ENCODE measurements around the gene PRPF40A.
"Not testable (repeated sequence)": the region's sequence is repeated elsewhere in the genome, so short reads cannot be mapped to it uniquely, and the experiment has no call there.

Gene PRPF40A

DNA sequence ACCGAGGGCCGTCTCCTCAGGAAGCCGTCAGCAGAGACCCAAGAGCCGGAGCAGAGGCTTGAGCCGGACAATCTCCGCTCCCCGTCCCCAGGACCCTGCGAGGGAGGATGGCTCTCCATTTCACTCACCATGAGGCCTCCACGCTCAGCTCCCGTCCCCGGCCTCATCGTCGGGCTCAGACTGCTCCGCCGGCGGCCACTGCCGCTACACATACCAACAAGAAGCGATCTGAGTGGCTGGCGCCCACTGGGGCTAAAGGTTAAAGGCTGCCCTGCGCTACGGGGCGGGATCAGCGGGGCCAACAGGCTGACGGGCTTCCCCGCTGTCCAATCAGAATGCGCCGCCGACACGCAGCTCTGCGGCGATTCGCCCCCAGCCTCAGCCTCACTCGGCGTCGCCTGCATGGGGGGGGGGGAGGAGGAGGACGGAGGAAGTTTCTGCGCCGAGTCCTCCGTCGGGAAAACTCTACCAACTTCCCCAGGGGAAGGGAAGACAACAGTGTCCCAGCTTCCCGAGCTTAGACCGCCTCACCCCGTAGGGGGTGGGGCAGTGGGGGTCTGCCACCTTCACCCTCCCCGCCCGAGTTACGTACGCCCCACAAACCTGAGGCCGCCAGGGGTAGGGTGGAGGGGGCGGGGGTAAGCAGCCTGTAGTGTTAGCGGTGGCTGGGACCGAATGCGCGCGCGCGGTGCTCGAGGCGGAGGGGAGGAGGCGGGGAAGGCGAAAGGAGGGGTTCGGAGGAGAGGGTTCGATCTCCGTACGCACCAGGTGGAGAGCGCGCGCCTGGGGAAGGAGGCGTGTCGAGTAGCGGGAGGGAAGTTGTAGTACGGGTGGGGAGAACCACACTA, at the start of gene PRPF40A:
Gene PRPF40A (minus strand): TSS at position 234 of the 848 bp plus-strand sequence. CDS start 22 bp downstream, at position 212.
- DNase-seq = peak; percentile 99

DNA sequence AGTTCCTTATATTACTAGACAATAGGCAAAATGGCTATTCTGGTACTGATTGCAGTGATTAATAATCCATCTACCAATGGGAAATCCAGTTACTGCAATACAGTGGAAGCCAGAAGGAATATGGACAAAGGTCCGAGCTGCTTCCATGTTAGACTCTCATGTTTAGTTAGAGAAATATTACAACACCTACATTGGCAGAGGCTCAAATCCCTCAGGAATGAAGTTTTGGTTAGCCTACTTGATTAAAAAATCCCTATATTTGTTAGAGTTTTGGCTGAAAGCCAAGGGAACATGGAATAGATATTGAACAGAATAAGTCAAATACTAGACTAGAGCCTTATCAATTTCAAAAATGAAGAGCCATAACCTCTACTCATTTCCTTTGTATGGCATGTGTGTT, 49.7 kb upstream of the PRPF40A start:
- DNase-seq = no peak

DNA sequence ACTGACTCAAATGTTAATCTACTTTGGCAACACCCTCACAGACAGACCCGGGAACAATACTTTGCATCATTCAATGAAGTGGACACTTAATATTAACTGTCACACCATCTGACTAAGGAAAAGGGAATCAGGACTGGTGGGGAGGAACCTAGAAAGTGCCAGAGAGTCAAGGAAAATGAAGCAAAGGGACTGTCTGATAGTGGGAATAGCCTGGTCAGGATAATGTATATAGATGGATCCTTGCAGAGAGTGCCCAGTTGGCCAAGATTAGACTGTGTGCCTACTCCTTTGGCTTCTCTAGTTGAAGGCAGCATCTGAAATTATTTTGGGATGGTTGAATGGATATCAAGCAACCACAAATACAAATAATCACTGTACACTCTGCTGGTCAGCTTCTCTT, 46.4 kb upstream of the PRPF40A start:
- no peak for DNase-seq

DNA sequence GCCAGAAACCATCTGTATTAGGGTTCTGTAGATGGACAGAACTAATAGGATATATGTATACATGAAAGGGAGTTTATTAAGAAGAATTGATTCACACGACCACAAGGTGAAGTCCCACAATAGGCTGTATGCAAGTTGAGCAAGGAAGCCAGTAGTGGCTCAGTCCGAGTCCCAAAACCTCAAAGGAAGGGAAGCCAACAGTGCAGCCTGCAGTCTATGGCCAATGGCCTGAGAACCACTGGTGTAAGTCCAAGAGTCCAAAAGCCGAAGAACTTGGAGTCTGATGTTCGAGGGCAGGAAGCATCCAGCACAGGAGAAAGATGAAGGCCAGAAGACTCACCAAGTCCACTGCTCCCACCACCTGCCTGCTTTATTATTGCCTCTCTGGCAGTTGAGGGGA, 45.9 kb upstream of the PRPF40A start:
- not testable (repeated sequence) for DNase-seq

DNA sequence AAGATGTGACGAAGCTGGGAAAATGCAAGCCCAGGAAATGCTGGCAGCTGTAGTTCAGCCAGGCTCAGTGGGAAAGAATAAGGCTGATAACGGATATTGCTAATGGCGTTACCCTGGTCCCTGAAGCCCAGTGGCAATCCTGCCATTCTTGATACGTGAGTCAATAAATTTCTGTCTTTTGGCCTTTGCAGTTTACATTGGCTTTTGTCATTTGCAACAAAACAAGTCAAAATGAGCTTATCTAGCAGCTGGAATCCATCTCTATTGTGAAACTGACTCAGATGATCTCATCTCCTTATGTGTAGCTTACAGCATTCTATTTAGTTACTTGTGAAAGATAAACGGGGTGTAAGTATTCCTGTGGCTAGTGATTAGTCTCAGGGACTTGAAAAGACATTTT, 44.9 kb upstream of the PRPF40A start:
- no peak for DNase-seq

DNA sequence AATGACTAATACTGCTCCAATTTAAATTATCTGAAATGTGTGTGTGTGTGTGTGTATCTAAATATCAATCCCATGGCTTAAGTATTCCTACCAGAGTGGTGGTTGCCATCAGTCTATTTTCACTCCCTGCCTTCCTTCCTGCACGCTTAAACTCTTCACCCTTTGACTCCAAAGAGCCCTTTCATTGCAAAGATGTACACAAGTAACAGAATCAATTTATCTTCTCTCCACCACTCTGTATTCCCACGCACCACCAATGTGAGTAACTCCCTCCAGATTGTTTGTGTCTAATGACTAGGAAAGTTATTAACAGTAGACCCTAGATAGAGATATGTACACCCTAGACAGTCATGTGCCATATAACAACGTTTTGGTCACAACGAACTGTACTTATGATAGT, 44.0 kb upstream of the PRPF40A start:
- DNase-seq = no peak

DNA sequence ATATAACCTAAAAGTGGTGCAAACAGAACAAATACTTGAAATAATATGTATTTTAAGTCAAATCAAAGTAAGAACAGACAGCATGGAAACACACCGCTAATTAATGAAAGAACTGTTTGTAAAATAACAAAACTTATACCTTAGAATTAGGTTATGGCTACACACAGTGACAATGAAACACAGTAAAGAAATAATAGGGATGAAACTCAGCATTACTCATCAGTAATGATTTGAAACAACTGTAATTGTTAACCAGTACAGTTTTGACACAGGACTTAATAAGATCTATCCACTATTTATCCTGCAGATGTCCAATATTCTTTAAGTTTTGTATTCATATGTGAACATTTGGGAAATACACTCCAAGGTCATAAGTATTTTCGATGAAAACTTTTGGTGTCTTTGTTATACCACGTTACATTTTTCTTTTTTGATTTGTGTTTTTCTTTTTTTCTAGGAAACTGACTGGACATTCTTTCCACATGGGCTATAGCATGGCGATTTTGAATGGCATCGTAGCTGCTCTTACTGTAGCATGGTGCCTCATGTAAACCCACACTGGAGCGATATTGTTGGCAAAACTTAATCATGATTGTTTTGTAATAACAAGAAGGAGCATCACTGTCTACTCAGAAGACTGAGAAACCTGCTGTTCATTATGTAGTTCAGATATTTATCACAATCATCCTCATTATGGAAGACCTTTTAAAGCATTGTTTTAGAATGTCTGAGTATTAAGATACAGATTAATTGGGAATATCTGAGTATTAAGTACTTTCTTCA, 42.2 kb upstream of the PRPF40A start:
- no peak for DNase-seq

DNA sequence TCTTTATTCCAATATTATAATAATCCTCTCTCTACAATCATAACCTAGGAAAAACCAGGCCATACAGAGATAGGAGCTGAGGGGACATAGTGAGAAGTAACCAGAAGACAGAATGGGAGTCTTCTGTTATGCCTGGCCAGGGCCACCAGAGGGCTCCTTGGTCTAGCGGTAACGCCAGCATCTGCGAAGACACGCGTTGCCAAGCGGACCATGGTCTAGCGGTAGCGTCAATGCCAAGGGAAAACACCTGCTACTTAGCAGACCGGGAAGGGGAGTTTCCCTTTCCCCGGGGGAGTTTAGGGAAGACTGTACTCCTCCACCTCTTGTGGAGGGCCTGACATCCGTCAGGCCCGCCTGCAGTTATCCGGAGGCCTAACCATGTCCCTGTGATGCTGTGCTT, 37.8 kb upstream of the PRPF40A start:
- no peak for DNase-seq

DNA sequence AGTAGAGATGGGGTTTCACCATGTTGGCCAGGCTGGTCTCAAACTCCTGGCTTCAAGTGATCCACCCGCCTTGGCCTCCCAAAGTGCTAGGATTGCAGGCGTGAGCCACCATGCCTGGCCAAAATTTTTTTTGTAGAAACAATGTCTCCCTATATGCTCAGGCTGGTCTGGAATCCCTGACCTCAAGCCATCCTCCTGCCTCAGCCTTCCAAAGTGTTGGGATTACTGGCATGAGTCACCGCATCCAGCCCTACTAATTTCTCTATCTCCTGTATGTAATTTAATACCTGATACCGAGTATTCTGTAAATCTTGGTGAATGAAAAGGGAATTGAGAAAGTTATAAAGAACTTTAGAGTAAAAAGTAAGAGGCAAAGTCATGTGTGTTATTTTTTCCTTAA, 30.5 kb upstream of the PRPF40A start:
- DNase-seq = not testable (repeated sequence)

DNA sequence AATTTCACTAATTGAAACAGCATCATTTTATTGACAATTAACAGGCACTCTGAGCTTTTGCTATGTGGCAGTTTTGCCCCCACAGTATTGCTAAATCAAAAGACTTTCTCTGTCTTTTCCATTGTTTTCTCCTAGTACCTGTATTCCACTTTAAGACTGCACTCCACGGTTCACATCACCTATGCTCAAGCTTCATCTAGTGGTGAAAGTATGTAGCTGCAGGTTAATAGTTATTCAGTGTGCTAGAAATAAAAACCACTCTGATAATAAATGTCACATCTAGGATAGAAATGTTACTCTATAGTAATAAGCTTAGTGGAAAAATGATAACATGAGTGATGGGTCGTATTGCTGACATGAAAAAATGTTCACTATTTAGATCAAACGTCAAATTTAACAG, 25.7 kb upstream of the PRPF40A start:
- no peak for DNase-seq

DNA sequence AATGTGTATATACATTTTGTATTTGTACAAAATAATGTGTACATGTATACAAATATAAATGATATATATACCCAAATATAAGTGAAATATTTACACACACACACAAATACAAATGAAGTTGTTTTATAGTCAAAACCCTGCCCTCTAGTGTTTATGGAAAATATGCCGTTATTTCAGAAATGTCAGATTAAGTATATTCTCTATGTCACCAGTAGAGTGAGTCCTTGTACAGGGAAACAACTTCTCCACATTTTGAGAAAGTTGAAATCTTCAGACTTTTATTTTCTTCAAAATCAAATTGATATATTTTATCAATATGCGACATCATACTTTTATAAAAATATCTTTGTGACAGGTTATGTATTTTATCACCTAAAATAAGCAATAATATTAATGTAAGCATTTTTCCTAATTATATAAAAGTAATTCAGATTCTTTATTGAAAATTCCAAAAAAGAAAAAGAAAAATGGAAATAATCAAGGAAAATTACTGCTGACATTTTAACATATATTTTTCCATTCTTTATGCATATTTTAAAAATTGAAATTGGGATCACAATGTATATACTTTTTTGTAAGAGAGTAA, 23.6 kb upstream of the PRPF40A start:
- DNase-seq = no peak

DNA sequence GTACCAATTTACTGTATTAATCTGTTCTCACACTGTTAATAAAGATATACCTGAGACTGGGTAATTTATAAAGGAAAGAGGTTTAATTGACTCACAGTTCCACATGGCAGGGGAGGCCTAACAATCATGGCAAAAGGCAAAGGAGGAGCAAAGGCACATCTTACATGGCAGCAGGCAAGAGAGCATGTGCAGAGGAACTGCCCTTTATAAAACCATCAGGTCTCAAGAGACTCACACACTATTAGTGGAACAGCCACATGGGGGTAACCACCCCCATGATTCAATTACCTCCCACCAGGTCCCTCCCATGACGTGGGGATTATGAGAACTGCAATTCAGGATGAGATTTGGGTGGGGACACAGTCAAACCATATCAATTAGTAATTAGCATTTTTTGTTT, 22.4 kb upstream of the PRPF40A start:
- DNase-seq = not testable (repeated sequence)

DNA sequence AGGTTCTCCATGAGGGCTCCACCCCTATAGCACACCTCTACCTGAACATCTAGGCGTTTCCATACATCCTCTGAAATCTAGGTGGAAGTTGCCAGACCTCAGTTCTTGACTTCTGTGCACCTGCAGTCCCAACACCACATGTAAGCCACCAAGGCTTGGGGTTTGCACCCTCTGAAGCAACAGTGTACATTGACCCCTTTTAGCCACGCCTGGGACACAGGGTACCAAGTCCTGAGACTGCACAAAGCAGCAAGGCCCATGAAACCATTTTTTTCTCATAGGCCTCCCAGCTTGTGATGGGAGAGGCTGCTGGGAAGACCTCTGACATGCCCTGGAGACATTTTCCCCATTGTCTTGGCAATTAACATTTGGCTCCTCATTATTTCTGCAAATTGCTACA, 21.2 kb upstream of the PRPF40A start:
- no peak for DNase-seq

DNA sequence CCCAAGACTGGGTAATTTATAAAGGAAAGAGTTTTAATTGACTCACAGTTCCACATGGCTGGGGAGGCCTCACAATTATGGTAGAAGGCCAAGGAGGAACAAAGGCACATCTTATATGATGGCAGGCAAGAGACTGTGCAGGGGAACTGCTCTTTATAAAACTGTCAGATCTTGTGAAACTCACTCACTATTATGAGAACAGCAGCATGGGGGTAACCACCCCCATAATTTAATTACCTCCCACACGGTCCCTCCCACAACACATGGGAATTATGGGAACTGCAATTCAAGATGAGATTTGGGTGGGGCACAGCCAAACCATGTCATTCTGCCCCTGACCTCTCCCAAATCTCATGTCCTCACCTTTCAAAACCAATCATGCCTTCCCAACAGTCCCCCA, 20.2 kb upstream of the PRPF40A start:
- DNase-seq = not testable (repeated sequence)

DNA sequence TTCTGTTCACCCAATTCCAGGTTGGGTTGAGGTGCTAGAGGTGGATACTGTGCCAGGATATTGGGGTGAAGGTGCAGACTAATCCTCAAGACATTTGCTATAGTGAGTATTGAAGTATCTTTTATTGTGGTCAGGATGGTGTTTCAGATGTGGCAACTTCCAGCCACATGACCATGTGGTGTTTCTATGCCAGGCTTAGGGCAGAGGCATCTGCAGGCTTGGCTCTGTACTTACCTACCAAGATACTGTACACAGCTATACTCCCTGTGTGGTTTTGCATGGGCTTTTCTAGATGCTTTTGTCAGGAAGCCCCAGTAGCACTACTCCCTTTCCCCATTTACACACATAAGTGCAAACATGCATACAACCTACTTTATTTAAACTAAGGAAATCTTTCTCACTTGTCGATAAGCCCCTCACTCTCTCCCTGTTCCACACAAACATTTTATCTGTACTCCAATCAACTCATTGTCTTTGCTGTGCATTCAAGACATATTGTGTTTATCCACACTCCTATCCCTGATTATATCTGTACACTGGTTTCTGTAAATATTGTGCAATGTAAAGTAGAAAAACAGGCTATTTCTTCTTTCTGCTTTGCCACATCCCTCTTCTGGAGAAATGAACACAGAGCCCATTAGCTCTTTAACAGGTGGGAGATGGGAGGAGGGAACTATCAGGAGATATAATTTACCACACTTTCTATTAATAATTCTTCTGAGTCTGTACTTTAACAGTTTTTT, 13.5 kb upstream of the PRPF40A start:
- DNase-seq = peak; percentile 23

DNA sequence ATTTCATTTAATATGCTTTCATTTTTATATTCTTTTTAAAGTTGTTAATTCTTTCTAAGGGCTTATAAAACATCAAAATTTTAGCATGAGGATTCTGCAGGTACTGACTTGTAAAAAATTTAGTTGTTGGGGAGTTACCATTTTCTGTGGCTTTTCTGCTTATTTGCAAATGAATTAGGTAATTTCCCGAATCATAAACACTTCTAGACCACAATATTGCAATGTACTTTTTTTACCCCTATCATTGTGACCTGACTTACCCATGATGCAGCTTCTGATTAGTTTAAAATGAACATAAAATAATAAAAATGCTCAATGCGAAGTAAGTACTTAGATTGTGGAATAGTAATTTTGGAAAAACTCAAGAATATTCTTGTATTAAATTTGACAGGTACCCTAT, 12.6 kb upstream of the PRPF40A start:
- DNase-seq = no peak

DNA sequence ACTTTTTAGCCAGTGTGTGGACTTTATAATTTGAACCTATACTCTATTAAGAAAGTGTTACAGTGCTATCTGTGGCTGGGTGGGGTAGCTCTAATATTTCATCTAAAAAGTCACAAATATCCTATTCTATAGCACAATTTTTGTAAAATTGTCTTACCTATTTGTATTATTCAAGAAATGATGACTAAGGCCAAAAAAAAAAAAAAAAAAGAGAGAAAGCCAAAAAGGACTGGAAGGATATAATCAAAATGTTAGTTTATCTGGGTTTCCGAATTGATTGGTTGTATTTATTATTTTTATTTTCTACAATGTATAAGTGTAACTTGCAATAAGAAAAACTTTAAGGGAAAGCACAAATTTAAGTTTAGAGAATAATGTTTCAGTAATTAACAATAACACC, 6.7 kb upstream of the PRPF40A start:
- no peak for DNase-seq

DNA sequence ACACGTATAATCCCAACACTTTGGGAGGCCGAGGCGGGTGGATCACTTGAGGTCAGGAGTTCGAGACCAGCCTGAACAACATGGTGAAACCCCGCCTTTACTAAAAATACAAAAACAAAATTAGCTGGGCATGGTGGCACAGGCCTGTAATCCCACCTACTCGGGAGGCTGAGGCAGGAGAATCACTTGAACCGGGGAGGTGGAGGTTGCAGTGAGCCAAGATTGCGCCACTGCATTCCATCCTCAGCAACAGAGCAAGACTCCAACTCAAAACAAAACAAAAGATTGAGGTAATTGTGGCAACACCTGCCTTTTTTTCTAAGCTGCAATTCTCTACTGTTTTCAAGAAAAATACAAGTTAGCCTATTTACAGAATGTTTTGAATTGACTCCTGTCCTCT, 5.4 kb upstream of the PRPF40A start:
- not testable (repeated sequence) for DNase-seq

DNA sequence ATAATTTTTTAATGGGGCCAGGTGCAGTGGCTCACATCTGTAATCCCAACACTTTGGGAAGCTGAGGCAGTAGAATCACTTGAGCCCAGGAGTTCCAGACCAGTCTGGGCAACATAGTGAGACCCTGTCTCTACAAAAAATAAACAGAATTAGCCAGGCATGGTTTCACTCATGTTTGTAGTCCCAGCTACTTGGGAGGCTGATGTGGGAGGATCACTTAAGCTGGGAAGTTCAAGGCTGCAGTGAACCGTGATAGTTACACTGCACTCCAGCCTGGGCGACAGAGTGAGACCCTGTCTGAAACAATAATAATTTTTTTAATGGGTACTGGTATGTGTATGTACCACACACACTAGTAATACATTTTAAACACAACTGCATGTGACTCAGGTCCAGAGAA, 3.5 kb upstream of the PRPF40A start:
- DNase-seq = no peak

DNA sequence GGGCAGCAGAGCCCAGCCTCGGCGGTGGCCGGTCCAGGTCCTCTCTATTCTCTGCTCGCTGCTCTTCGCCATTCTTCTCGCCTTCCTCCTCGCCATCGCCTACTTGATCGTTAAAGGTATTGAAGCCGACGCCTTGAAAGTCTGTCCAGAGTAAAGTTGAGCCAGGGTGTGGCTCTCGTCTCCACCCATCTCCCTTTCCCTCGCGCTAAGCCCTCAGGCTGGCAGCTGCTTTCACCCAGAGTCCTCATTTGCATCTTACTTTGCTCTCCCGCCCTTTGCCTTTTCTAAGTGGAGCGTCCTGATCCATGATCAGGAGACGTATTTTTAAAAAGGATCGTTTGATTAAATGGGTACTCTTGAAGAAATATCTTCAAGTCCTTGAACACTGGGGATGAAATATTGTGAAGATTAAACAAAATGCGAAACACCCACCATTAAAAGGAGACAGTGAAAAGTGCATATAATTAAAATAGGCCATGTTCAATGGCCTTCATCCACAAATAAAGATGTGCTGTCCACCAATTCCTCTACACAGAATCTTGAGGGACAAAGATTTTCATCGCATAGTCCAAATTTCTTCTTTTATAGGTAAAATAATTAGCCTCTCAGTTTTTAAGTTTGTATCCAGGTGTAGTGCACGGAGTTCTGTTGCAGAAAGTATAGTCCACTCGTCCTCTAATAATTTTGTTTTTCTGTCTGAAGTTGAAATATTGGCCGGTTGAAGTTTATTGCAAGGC, 1.8 kb upstream of the PRPF40A start:
- no peak for DNase-seq

DNA sequence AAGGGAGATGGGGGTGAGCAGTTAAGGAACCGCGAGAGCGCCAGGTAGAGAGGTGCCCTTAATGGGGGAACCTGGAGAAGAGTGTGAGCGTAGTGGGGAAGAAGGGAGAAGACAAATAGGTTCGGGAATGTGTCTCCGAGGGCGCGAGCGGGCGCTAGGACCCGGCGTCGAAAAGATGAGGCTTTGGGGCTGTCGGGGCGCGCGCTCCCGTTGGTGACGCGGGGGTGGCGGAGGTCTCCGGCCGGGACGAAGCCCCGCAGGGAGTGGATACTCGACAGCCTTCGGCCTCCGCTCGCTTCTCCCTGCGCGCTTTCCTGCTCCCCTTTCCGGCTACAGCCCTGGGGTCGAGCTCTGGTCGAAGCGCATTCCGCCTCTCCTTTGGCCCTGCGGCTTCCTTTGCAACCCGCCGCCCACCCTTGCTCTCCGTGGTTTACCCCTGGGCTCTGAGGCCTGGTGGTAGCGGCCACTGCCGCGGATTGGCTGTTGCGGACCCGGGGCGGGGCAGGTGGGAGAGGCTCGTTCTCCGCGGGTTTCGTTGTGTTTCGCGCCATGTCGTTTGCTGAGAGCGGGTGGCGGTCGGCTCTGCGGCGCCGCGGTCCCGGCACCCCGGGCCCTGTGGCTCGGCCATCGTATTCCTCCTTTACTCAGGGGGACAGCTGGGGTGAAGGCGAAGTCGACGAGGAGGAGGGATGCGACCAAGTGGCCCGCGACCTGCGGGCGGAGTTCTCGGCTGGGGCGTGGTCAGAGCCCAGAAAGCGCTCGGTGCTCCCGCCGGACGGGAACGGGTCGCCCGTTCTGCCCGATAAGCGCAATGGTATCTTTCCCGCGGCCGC, 1.0 kb upstream of the PRPF40A start, which contains the start of gene ARL6IP6:
Gene ARL6IP6 (plus strand): TSS at position 545 of the 833 bp plus-strand sequence. CDS start 5 bp downstream, at position 550.
- DNase-seq = peak; percentile 95
